Putamen (tissue), 1 donor: Measurements from ENCODE around the gene PTPN1.
"Not testable (repeated sequence)": the region's sequence is repeated elsewhere in the genome, so short reads cannot be mapped to it uniquely, and the experiment has no call there.

ENCODE experiments used
- DNase-seq: peaks from one replicate; pipeline ENCODE4 v3.0.0-alpha.2; 2016; ENCODE audit warnings: low spot score

Gene PTPN1

GRCh38 chr20:50610212-50610718, 100.1 kb downstream of the PTPN1 start:
- no peak for DNase-seq

- no peak for DNase-seq
Observed at GRCh38 chr20:50611128-50611810, 101.1 kb downstream of the PTPN1 start.

DNA sequence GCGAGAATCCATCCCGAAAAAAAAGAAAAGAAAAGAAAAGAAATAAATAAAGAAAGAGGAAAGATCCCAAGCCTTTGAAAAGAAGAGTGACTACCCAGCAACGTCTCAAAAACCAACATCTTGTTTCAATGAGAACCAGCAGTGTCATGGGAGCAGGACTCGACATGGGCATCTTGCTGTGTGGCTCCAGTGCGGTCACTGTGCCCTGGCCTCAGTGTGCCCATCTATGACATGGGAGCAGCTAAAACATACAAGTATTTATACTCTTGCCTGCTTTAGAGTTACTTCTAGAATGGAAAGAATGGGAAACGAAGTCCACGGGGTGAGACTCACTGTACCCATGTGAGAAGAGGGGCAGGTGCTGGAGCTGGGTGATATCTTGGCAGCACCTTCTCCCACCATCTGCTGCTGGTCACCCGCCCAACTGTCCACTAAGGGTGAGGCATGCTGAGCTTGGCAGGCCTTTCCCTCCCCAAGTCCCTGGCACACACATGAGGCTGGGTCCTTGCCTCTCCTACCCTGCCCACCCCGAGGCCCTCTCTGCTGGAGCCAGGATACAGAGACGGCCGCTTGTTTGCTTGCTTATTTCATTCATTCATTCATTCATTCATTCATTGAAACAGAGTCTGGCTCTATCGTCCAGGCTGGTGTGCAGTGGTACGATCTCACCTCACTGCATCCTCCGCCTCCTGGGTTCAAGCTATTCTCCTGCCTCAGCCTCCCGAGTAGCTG, 103.4 kb downstream of the PTPN1 start:
- DNase-seq: no peak

DNA sequence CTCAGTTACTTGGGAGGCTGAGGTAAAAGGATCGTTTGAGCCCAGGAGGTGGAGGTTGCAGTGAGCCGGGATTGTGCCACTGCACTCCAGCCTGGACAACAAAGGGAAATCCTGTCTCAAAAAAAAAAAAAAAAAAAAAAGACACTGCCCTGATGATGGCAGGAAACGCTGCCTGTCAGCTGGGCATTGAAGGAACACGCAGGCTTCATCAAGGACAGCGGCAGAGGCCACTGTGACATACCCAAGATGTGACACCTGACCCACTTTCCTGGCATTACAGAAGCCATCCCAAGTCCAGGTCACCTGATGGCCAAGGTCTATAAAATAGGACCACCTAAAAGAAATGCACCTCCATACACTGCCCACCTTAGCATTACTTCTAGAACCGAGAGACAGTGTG, 105.2 kb downstream of the PTPN1 start:
- DNase-seq: no peak

- no peak for DNase-seq
Observed at GRCh38 chr20:50617022-50617421, 106.8 kb downstream of the PTPN1 start.

GRCh38 chr20:50618537-50618936, 108.4 kb downstream of the PTPN1 start:
- no peak for DNase-seq

GRCh38 chr20:50620459-50620858, 110.3 kb downstream of the PTPN1 start:
- DNase-seq: not testable (repeated sequence)

DNA sequence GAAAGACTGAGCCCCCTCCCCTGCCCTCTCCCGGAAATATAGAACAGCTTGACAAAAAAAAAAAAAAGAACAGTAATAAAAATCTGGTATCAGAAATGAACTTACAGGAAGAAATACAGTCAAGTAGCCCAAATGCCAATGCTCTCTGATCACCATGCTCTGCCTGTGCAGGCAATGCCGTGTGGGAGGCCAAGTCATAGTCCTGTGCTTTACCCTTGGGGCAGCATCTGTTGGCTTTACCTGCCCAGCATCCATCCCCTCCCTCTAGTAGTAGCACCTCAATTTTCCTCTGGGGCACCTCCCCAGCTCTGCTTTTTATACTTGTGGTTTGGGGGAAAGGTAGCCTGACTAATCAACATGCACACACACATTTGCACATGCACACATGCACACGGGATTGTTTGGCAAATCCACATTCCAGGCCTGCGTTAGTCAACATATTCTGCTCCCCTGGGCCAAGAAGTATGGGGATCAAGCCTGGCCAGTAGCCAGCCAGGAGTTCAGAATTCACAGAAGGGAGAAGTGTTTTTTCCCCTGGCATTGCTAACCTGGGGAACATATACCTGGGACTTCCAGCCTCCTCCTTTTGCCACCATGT, 111.0 kb downstream of the PTPN1 start:
- no peak for DNase-seq

DNA sequence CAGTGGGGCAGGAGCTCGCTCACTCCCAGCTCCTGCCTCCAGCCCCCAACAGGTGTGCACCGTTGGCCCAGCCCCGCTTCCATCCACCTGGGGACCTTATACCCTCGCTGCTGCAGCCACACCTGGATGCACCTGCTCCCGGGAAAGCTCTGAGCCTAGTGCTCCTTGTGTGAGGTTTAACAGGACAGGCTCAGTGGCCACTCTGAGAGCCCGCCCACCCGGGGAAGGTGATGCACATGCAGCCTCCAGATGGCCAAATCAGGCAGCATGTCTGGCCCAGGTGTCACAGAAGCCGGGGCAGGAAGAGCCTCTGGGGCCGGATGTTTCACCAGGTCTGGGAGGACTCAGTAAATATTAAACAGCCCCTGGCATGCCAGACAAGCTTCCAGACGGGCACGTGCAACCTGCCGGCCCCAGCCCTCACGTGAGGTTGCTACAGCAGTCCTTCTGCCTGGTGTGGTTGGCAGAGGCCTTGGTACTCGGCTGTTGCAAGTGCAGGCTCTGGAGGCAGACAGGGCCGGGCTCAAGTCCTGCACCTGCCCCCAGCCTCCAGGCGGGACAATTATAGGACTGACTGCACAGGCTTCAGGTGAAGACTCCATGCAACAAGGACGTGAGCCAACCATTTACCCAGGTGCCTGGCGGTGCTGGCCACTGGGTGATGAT, 114.3 kb downstream of the PTPN1 start:
- DNase-seq: no peak

GRCh38 chr20:50625986-50626677, 115.9 kb downstream of the PTPN1 start:
- no peak for DNase-seq

- DNase-seq: no peak
Observed at GRCh38 chr20:50627747-50628146, 117.6 kb downstream of the PTPN1 start.

GRCh38 chr20:50628332-50628731, 118.1 kb downstream of the PTPN1 start:
- DNase-seq: no peak

DNA sequence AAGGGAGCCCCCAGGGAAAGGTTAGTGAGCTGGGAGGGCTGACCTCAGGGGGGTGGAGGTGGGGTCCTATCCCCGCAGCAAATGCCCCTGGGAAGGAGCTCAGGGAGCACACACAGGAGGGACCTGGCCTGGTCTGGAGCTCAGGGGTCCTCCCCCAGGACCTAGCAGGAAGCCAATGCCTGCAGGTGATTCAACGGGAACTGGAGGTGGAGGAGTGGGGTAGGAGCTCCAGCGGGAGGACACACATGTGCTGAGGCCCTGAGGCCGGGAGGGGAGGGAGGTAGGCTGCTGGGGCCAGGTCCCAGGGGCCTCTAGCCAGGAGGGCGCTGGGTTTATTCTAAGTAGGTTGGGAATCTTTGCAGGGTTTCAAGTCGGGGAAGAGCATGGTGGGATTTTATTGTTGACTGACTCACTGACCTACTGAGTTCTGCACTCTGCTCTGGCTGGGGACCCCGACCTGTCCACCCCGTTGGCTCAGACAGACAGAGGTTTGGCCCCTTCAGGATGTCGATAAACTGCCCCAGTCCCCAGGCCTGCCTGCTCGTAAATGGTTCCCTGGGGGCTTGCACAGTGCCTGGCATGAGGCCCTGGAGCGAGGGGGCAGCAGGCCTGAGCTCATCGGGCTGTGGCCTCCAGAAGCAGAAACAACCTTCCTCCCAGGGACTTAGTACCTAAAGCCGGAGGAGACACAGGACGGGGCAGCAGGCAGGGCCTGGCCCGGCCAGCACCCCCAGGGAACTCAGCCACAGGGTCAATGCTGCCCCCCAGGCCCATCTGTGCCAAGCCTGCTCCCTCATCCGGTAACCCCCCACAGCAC, 118.9 kb downstream of the PTPN1 start:
- DNase-seq: no peak

DNA sequence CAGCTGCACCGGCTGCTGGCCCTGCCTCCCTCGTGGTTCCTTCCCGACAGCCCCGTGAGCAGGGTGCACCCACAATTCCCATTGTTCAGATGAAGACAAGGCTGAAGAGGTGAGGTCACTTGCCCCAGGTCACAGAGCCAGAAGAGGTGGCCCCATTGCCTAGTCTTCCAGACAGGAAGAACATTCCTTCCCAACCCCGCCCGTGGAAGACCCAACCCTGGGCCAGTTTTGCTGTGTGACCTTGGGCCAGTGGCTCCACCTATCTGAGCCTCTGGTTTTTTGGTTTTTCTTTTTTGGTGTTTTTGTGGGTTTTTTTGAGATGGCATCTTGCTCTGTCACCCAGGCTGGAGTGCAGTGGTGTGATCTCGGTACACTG, 119.5 kb downstream of the PTPN1 start:
- DNase-seq: no peak

DNA sequence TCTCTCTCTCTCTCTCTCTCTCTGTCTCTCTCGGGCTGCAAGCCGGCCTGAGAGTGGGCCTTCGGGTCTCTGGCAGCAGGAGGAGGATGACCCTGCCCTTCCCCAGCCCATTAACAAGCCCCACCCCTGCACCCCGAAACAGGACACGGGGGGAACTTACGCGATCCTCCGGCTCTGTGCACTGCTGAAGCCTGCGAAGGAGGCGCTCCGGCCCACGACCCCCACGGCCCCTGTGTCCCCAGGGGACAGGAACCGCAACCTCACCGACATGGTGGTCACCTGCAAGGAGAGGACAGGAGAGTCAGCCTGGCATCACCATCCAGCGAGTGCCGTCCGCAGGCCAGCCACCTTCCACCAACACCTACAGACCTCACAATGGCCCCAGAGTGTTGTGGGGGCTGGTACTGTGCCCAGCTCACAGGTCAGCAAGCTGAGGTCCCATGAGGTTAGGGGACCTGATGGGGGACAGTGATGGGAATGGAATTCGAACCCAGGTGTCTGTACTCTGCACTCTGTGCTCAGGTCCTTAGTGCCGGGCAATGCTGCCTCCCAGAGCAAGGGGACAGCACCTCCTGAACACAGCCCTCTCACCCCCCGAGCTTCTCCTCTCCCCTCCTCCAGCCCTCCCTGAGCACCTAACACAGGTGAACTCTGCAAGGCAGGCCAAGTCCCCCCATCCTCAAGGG, 120.5 kb downstream of the PTPN1 start:
- DNase-seq: no peak

- no peak for DNase-seq
Observed at GRCh38 chr20:50632236-50632635, 122.1 kb downstream of the PTPN1 start.

DNA sequence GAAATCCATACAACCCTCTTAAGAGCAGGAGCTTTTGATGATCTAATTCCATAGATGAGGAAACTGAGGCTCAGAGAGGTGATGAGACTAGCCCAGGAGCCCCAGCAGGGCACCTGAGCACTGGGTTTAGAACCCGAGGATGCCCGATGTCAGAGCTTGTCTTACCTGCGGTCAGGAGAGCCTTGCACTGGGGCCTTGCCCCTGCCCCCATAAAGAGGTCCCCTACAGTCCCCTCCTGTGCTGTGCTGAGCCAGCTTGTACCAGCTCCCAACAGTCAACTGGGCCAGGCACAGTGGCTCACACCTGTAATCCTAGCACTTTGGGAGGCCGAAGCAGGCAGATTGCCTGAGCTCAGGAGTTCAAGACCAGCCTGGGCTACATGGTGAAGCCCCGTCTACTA, 122.5 kb downstream of the PTPN1 start:
- no peak for DNase-seq

- no peak for DNase-seq
Observed at GRCh38 chr20:50633361-50633760, 123.2 kb downstream of the PTPN1 start.

GRCh38 chr20:50634191-50634590, 124.0 kb downstream of the PTPN1 start:
- no peak for DNase-seq
